Thoracic aorta (tissue), 2 donors: ENCODE measurements around the gene KCNJ2. TPM values are rescaled to one million over a fixed set of nuclear protein-coding genes. Genes with fewer than 3 reads are reported as not detected.

Source experiments
- ATAC-seq: fragments of 150-250 bp; one replicate; pipeline ENCODE4 v1.8.0; 2017; ENCODE audit warnings: low read depth; ENCODE audit not compliant: insufficient number of reproducible peaks, low FRiP score
- DNase-seq: peaks from one replicate; pipeline ENCODE4 v3.0.0-alpha.2; 2020; ENCODE audit warnings: low spot score
- H3K27ac ChIP-seq, 2 donors: fragments of 200-600 bp; sonication (generic); 1 replicate in 1 of 2; 2 replicates in 1 of 2; pipeline ENCODE4 v1.5.1; 2016; ENCODE audit warnings: mild to moderate bottlenecking in 2 of 2, moderate library complexity in 2 of 2
- H3K27me3 ChIP-seq: fragments of 200-600 bp; sonication (generic); replicated peaks from 2 replicates; pipeline ENCODE4 v1.6.0; 2016; ENCODE audit warnings: mild to moderate bottlenecking; ENCODE audit not compliant: insufficient read depth
- H3K36me3 ChIP-seq: fragments of 200-600 bp; sonication (generic); one replicate; pipeline ENCODE4 v1.5.1; 2016
- H3K4me1 ChIP-seq, 2 donors: fragments of 200-600 bp; sonication (generic); 1 replicate in 1 of 2; 2 replicates in 1 of 2; pipeline versions ENCODE4 v1.5.1 to v1.6.0; 2016; ENCODE audit warnings: low read depth in 2 of 2, mild to moderate bottlenecking in 1 of 2; ENCODE audit not compliant: control insufficient read depth in 1 of 2
- H3K4me3 ChIP-seq: fragments of 200-600 bp; sonication (generic); 2 replicates; pipeline ENCODE4 v1.5.1; 2016; ENCODE audit warnings: mild to moderate bottlenecking
- H3K9me3 ChIP-seq: fragments of 200-600 bp; sonication (generic); 2 replicates; pipeline ENCODE4 v1.5.1; 2016
- CTCF ChIP-seq: fragments of 200-600 bp; sonication (generic); IDR thresholded peaks from one replicate; pipeline ENCODE4 v1.5.1; 2019; ENCODE audit warnings: antibody characterized with exemption
- total RNA-seq, 2 donors: library from RNA; depleted of rRNA; stranded (reverse); fragments of >200 nt; gene quantifications; one replicate each; pipeline versions ENCODE4 v1.1.0 to v1.2.3, GENCODE V29; 2016

The KCNJ2 gene
- total RNA-seq, 2 donors from 2014 or later: 2.0 to 5.0 TPM

- H3K27ac ChIP-seq: no peak overlapping the region
- H3K4me3 ChIP-seq: no peak overlapping the region
- no peaks in the 10 kb centered on the region for H3K27me3 ChIP-seq
- H3K9me3 ChIP-seq: no peaks in the 10 kb centered on the region
- H3K4me1 ChIP-seq: peaks cover 0 to 11% of the 10 kb centered on the region in 2 donors
- no peak for DNase-seq
- TF ChIP-seq CTCF: no peak
- no peaks in the 10 kb centered on the region for H3K36me3 ChIP-seq
- no peak for ATAC-seq
Measured at GRCh38 chr17:70166615-70167014, 2.7 kb upstream of the KCNJ2 start.

GRCh38 chr17:70168044-70168976 lies 1.0 kb upstream of the KCNJ2 start:
- peak overlapping the region; percentile 68 to 73 for H3K27ac ChIP-seq
- DNase-seq: no peak
- no peaks in the 10 kb centered on the region for H3K27me3 ChIP-seq
- peak overlapping the region; percentile 83 for H3K4me3 ChIP-seq
- H3K4me1 ChIP-seq: peaks cover 0 to 11% of the 10 kb centered on the region in 2 donors
- H3K9me3 ChIP-seq: no peaks in the 10 kb centered on the region
- no peaks in the 10 kb centered on the region for H3K36me3 ChIP-seq
- TF ChIP-seq CTCF: peak; percentile 42
- no peak for ATAC-seq

GRCh38 chr17:70169709-70170597 lies 621 bp downstream of the KCNJ2 start:
- ATAC-seq (no peak), DNase-seq (no peak)
- peaks cover 0 to 11% of the 10 kb centered on the region in 2 donors for H3K4me1 ChIP-seq
- no peaks in the 10 kb centered on the region for H3K27me3 ChIP-seq
- peak overlapping the region in 1 of 2 donors; percentile 68 for H3K27ac ChIP-seq
- TF ChIP-seq CTCF: no peak
- H3K9me3 ChIP-seq: no peaks in the 10 kb centered on the region
- peak overlapping the region; percentile 83 for H3K4me3 ChIP-seq
- no peaks in the 10 kb centered on the region for H3K36me3 ChIP-seq

- no peak for DNase-seq
- H3K9me3 ChIP-seq: no peaks in the 10 kb centered on the region
- H3K27me3 ChIP-seq: no peaks in the 10 kb centered on the region
- H3K4me3 ChIP-seq: no peak overlapping the region
- H3K36me3 ChIP-seq: no peaks in the 10 kb centered on the region
- H3K4me1 ChIP-seq: peaks cover 0 to 11% of the 10 kb centered on the region in 2 donors
- TF ChIP-seq CTCF: no peak
- no peak for ATAC-seq
- H3K27ac ChIP-seq: no peak overlapping the region
Measured at GRCh38 chr17:70171159-70171558, 1.8 kb downstream of the KCNJ2 start.

- no peak for TF ChIP-seq CTCF
- no peak for ATAC-seq
- no peak overlapping the region for H3K4me3 ChIP-seq
- no peak overlapping the region for H3K27ac ChIP-seq
- no peak for DNase-seq
- no peaks in the 10 kb centered on the region for H3K27me3 ChIP-seq
- H3K9me3 ChIP-seq: no peaks in the 10 kb centered on the region
- H3K36me3 ChIP-seq: no peaks in the 10 kb centered on the region
- H3K4me1 ChIP-seq: peaks cover 0 to 11% of the 10 kb centered on the region in 2 donors
Measured at GRCh38 chr17:70172449-70172848, 3.1 kb downstream of the KCNJ2 start.
